ENCODE results near the gene ACLY.
"Not testable (repeated sequence)": the region's sequence is repeated elsewhere in the genome, so short reads cannot be mapped to it uniquely, and the experiment has no call there.

- not testable (repeated sequence) for TF ChIP-seq CTCF (IDR thresholded peaks at IDR 0.05; ENCODE audit: insufficient read depth, low read depth, low read length); EZH2 (IDR thresholded peaks at IDR 0.05; ENCODE audit: insufficient read depth, low read length)
Observed at GRCh38 chr17:41931715-41932114, 13.0 kb upstream of the ACLY start.

All from astrocyte (in vitro differentiated cells and primary cell).